GM12874 (cell line): ENCODE measurements around the gene PSMB7.

Experiments
- CTCF ChIP-seq: IDR thresholded peaks from 2 replicates; pipeline ENCODE4 v1.5.1; 2011; ENCODE audit warnings: low read depth, mild to moderate bottlenecking, control low read depth, low read length, moderate library complexity; ENCODE audit not compliant: insufficient read depth

PSMB7 gene

GRCh38 chr9:124373386-124373785 lies 41.9 kb downstream of the PSMB7 start:
- TF ChIP-seq CTCF, result no peak

GRCh38 chr9:124372038-124372437 lies 43.2 kb downstream of the PSMB7 start:
- no peak for TF ChIP-seq CTCF

GRCh38 chr9:124370896-124371582 lies 44.2 kb downstream of the PSMB7 start:
- TF ChIP-seq CTCF, result no peak

- TF ChIP-seq CTCF, result no peak
Observed at GRCh38 chr9:124369231-124369797, 45.9 kb downstream of the PSMB7 start.

GRCh38 chr9:124368692-124369091 lies 46.5 kb downstream of the PSMB7 start:
- TF ChIP-seq CTCF, result no peak

- no peak for TF ChIP-seq CTCF
Observed at GRCh38 chr9:124366476-124367220, 48.6 kb downstream of the PSMB7 start.

GRCh38 chr9:124365036-124365435 lies 50.2 kb downstream of the PSMB7 start:
- no peak for TF ChIP-seq CTCF
